HG03457 (cell line): ENCODE results near the gene GFPT2.

ENCODE experiments used
- ATAC-seq: cut with Tn5 transposase; IDR thresholded peaks from one replicate; pipeline ENCODE4 v1.9.1; 2021; ENCODE audit warnings: moderate number of reproducible peaks; ENCODE audit not compliant: unreplicated experiment

Gene GFPT2

DNA sequence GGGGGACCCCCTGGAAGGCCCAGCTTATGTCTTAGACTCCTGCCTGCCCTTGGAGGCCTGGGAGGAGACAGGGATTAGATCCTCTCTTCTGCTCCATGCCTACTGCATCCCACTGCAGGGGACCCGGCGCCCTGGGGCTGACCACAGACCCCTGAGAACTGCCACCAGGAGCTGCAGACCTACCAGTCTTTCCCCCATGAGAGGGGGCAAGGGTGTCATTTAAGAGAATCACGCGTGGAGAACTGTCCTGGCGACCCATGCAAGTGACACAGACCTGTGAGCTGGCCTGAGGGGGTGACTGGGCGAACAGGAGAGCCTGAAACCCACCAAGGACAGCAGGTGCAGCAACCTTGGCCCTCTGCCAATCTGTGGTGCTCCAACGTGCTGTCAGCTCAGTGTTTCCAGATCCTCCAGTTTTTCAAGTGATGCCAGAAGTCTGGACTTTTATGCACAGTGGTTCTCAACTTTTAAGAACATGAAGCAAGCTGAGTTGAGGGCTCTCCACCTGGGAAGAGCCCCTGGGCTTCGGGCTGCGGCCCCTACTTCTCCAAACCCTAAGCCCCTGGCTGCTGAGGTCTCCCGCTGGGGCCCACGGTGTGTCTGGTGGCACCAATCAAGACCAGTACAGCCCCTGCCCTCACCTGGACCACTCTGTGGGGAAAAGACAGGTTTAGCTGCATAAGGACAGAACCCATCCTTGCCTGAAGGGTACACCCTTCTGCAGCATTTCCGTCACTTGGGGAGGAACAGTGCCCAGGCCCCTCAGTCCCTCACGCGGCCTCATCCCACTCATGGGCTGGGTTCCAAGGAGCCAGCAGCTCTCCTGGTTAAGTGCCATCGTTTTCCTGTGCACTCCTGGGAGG, 18.2 kb downstream of the GFPT2 start:
- no peak for ATAC-seq

DNA sequence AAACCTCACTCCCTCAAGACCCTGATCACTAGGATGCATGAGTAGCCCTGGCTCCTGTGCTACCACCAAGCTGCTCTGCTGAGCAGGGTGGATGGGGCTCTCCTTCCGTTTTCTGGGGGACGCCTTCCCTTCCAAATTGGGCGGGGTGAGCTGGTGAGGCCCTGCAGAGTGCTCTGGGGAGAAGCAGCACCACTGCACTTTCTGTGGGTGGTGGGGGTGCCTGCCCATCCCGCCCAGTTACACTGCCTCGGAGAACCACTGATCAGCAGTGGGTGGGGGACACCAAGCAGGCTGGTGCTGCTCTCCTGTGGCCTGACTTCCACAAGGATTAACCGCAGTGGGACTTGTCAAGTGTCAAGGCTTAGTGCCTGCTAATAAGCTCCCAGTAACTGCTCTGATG, 19.0 kb downstream of the GFPT2 start:
- no peak for ATAC-seq

DNA sequence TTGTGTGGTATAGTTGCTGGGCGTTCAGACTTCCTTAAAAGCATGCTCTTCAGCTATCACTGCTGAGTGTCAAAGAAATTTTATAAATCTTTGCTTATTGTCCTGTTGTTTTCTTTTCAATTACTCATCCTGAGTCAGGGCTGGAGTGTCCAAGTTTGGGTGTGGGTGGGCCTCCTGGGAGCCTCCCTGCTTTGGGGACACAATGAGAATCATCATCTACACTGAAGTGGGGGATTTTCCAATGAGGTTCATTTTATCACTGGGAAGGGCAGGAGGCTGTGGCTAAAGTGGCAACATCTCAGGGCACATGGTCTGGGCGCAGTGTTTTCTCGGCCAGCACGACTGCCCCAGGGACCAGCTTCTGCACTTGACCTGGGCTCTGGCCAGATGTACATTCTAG, 19.5 kb downstream of the GFPT2 start:
- ATAC-seq: no peak

DNA sequence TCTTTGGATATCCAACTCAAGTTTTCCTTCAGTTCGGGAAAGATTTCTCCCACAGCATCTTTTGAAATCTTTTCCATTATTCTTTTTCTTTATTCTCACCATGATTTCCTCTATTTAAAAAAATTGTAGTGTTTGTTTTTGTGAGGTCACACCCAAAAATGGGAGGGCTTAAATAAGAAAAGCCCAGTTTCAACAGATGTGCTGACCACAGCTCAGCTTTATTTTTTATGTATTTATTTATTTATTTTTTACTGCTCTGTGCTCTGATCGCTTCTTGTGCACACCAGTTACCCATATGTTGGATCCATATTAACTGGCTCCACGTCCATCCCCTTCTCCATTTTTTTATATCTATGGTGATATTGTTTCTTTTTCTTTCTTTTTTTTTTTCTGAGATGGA, 20.3 kb downstream of the GFPT2 start:
- ATAC-seq: no peak

DNA sequence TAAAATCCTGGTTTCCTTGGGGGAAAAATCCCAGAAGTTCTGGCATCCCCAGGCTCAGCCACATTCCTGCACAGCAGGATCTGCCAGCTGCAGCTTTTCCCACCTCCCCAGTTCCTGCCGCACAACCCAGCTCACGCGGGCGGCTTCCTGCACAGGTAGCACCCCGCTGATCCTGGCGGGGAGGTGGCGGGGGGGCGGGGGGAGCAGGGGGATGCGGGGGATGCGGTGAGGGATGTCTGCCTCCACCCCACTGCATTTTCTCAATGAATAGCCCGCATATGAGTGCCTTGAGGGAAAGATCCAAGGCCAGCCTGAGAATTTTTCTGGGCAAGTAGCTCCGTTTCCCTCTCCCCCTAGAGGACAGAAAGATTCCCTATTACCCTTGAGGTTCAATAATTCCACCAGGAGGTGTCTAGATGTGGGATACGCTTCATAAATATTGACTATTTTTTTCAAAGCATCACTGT, 21.1 kb downstream of the GFPT2 start:
- ATAC-seq: no peak

DNA sequence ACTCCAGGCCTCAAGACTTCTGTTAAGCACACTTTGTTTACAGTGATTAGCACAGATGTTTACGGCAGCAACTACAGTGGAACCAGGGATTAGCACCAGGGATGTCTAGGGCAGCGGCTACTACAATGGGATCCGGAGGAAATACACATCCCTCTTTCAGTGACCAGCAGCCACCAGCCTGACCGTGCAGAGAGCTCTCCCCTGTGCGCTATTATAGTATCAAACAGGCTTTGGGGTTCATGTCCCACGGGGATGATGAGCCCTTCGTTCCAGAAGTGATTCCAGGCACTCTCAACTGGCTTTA, 21.5 kb downstream of the GFPT2 start:
- no peak for ATAC-seq

DNA sequence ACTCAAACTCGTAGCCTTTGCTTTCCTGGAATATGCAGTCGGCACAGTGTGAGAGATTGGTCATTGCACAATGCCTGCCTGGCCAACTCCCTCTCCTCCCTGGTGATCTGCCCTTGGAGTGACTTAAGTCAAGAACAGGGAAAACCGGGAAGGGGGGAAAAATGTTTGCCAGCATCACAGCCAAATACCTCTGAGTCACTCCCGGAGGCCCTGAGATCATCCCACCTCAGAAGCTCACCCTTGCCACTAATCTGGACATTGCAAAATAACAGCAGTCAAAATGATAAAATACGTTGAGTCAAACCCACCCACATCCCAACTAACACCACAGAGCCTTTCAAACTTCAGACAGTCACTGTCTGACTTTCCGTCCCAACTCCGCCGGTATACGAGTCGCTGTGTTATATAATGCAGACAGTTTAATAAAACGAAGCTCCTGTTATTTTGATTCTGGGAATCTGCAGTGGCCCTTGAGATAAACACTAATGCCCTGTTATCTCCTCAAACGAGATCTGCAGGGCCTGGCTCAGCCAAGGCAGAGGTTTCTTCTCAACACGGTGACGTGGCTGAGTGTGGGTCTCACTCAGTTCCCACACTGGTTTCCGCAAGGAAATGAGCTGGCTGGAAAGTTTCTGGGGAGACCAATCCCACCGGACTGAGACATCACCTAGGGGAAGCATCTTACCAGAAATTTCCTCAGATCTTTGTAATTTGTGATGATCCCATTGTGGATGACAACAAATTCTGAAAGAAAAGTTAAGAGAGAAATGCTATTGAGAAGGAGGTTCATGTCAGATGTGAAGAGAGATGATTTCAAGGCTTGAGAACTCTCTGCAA, 22.1 kb downstream of the GFPT2 start:
- no peak for ATAC-seq

DNA sequence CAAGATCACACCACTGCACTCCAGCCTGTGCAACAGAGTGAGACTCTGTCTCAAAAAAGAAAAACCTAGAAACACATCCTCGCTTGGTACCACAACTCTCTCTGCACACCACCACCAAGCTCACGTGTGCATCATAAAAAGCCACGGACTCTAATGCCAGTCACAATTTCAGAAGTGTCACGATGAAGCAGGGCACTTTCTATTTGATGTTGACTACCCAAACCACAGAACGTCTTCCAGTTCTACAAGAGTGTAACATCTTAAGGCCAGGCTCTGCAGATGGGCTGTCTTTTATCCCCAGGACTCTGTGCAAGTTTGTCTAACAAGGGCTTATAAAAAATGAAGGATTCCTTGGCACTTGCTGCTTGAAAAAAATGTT, 22.9 kb downstream of the GFPT2 start:
- no peak for ATAC-seq

DNA sequence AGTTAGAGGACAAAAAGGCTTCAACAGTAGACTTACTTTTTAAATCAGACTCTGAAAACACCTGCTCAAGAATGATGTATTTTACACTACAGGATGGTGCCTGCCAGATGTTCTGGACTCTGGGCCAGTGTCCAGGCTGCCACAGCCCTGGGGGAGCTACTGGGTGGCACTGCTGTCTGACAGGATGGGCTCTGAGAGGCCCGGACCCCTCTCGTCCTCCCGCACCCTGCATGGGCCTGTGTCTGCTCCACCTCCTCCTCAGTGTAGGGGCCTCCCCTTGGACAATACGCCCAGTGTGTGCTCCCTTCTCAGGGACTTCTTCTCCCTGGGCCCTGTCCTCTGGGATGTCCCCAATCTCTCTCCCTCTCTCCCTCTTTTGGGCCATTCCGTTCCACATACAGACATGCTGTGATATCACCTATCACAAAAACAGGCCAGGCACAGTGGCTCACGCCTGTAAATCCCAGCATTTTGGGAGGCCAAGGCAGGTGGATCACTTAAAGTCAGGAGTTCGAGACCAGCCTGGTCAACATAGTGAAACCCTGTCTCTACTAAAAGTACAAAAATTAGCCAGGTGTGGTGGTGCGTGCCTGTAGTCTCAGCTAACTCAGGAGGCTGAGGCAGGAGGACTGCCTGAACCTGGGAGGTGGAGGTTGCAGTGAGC, 23.4 kb downstream of the GFPT2 start:
- ATAC-seq: no peak

DNA sequence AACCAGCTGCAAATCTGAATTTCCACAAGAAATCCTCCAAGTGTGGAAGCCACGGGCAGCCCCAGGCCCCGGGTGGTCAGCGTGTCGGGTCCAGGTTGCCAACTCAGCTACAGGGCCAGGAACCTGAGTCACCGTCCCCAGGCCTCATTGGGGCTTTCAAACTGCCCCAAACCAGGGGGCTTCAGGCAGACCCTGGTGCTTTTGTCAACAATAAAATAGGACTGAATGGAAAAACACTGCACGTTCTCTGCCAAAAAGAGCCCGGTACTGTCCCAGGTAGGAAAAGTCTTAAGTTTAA, 24.0 kb downstream of the GFPT2 start:
- no peak for ATAC-seq

DNA sequence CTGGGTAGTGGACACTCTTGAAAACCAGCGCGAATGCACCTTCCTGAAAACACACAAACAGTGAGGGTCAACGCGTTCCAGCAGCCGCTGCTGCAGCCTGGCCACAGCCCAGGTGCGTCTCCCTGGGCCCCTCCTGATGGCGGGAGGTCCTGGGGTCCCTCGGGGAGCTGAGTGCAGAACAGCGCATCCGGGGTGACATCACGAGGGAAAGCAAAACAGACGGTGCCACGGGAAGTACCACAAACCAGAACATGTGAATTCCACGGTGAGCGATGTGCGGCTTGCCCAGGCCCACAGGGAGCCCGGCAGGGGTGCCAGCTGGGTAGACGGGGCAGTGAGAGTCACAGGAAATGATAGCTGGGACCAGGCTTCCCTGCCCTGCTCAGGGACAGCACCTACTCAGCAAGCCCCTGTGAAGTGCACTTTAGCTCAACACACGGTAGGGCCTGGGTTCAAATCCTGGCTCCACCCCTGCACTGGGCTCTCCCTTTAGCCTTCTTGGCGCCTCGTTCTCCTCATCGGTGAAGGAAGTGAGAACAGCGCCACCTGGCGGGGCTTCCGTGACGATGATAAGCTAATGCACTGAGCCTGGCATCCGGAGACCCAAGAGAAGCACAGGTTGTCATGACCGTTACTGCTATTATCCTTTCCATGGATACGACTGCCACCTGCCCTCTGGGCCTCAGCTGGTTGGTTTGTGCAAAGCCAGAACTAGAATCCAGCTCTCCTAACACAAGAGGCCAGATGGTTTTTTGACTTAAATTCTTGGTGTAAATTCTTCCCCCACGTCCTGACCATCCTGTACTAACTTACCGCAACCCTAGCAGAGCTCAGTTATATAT, 24.6 kb downstream of the GFPT2 start:
- no peak for ATAC-seq

DNA sequence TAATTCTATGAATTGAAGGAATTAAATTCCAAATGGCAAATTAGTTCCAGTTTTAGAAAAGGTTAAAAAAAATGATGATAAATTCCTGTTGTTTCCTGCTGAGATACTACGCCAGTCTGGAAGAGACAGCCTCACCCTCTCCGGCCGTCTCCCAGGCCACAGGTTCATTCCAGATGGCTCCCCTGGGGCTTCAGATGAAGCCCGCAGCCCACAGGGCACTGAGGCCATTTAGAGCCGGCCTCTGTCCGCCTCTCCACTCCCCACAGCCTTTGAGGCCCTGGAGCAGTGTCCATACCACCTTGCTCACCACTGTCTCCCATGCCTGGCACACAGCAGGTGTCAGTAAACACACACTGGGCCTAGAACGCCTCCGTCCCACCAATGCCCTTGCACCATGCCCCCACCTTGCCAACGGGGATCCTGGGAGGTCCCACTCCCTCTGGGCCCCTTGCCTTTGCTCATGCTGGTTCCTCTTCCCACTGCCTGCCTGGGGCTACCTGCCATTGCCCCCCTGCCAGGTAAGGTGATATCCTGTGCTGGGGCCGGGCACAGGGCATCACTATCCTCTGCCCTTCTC, 26.1 kb downstream of the GFPT2 start:
- no peak for ATAC-seq

DNA sequence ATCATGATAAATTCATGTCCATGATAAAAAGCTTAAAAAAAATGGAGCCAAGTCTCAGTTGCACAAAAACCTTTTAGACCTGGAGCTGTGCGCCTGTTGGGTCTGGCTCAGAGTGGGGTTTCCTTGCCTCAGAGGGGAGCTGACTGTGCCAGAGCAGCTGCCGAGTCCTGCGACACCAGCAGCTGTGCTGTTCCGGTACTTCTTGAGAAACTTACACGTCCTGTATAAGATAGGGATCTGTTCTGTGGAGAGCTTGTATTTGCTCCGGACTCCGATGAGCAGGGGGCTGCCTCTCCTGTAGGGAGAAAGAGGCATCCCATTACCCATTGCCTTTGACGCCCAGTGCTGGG, 28.6 kb downstream of the GFPT2 start:
- ATAC-seq: no peak

DNA sequence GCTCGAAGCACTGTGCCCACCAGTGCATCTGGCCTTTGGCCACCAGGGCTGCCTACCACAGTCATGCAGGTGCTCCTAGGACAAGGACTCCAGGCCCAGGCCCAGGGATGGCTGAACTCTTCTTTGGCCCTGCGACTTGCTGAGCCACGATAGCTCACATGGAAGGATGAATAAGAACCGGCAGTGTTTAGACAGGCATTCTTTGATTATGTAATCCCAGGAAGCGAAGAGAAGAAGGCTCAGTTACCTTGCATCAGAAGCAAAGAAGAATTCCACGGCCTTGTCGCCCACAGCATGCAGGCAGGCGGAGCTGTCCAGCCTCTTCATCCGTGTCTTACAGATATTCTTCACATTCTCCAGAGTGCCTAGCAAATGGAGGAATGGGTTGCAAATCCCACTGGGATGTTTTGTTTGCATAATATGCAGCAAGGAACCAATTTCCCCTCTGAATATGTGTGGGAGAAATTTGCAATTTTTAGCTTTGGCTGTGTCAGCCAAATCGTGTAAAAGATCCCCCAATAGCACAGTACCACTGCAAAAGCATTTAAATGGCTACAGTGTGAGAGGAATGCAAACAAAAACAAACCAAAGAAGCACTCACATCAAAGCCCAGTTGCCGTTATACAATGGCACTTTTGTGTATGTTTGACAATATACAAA, 29.1 kb downstream of the GFPT2 start:
- no peak for ATAC-seq

DNA sequence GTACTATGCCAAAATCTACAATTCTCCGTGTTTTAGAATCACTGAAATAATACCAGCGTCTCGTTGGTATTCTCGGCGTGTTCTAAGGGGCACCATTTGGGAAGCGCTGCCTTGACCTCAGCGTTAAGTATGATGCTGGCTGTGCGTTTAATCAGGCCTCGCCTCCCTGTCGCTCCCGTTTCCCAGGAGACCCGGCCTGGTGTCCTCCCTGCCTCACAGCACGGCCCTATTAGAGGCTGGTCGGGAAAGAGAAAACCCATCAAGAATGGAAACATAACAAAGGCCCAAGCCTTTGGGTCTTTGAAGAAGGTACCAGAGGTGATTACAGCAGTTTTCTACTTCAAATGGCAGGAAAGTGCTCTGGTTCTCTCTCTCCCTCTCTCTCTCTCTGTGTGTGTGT, 30.0 kb downstream of the GFPT2 start:
- ATAC-seq: no peak

DNA sequence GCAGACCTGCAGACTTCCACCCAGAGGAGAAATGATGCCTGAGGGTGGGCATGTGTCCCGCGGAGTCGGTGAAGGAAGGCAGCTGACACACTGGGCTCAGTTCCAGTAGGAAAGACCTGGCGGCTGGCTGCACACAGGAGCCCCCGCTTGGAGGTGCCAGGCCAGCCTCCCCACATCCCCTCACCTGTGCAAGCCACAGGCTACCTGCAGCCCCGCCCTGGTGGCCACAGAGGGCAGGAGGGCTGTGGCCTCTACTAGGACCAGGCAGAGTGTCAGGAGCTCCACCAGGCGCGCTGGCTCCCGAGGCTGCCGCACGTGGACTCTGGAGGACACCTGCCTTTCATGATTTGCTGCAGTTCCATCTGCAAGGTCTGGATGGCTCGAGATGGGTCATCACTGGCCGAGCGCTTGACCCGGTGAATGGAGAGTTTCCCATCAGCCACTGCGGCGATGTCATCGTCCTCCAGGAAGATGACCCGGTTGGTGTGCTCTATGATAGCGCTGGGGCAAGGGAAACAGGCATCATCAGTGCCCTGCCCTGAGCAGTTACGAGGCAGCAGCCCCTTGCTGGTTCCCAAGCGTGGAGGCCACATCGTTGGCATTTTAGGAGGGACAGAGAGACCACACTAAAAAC, 34.6 kb downstream of the GFPT2 start:
- no peak for ATAC-seq

DNA sequence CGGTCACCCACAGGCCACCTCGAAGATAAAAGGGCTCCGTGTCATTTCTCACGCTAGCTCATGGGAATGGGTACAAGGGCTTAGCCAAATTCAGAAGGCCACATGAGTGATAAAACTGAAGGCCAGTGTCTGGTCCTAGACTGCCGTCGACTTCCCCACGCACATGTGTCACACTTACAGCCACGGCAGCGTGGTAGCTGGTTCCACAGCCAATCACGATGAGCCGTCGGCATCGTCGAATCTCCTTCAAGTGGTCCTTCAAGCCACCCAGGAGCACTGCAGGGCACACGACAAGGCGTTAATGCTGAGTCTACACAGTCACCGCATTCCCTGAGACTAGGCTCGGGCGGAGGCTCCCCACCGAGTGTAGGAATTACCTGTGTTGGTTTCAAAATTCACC, 36.5 kb downstream of the GFPT2 start:
- no peak for ATAC-seq

DNA sequence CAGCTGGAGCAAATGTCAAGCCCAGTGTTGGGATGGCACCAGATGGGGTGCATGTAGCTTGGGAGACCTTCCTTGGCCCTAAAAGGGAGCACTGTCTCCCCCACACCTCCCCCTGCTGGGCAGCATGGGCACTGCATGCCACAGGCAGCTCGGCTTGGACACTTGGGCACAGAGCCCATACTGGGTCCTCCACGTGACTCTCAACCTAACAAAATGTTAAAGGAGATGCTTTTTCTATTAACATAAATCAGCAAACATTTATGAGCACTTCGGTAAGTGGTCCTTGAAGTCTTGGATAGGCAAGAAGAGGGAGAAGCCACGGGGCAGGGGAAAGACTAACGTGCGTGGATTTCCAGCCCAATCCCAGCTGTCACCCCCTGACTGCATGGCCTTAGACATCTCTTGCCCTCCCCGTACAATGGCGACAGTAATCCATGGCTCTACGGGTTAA, 37.3 kb downstream of the GFPT2 start:
- ATAC-seq: no peak

DNA sequence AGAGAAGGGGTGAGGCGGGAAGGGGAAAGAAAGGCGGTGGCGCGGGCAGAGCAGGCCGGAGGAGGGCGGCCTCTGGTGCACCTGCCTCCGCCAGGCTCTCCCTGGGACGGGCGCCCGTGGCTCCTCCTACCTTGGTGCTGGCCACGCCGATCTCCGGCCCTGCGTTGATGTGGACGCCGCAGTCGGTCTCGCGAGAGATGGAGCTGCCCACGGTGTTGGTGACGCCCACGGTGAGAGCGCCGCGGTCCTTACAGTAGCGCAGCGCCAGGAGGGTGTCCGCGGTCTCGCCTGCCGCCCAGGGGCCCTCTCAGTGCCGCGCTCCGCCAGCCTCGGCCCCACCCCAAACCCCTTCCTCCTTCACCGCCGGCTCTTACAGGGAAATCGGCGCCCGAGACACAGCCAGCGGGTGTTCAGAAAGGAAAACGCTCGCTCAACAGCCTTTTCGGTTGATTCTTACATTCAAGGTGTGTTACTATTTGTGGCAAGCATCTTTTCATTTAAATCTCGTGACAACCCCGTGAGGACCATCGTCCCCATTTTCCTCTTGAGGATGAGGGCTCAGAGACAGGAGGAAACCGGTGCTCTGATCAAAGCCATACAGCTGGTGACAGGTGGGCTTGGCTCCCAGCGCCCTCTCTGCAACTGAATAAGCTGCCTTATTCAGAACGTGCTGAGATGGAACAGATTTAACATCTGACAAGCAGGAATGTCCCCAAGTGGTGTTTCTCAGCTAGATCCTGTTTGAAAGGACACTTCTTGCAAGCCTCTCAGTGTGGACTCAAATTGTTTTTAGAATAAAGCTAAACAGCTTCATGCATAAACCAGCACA, 39.2 kb downstream of the GFPT2 start:
- ATAC-seq: no peak
